Activated T-cell treated with anti-CD3 and anti-CD28 coated beads, Interleukin-2, amount 50 U/mL, for 4 hours (primary cell): Measurements from ENCODE around the gene ABCF3. TPM values are rescaled to one million over a fixed set of nuclear protein-coding genes. Genes with fewer than 3 reads are reported as not detected.

ENCODE experiments used
- ATAC-seq, 2 donors: fragments of 200-7000 bp; cut with Tn5 transposase; one replicate each; pipeline ENCODE4 v1.10.0; 2021
- DNase-seq: peaks from one replicate; pipeline ENCODE4 v3.0.0-alpha.2; 2020
- H3K27me3 Mint-ChIP-seq: one replicate; pipeline ENCODE4 v1.8.0; 2021; ENCODE audit warnings: low read depth, mixed read lengths
- H3K36me3 Mint-ChIP-seq: one replicate; pipeline ENCODE4 v1.8.0; 2022; ENCODE audit warnings: mixed read lengths; ENCODE audit not compliant: insufficient read depth
- H3K4me1 Mint-ChIP-seq: one replicate; pipeline ENCODE4 v1.8.0; 2021; ENCODE audit warnings: low read depth, mixed read lengths
- H3K4me3 Mint-ChIP-seq: one replicate; pipeline ENCODE4 v1.8.0; 2021; ENCODE audit warnings: mild to moderate bottlenecking, moderate library complexity, mixed read lengths
- H3K9me3 Mint-ChIP-seq: one replicate; pipeline ENCODE4 v1.8.0; 2021; ENCODE audit warnings: mixed read lengths
- total RNA-seq, 3 donors: library from RNA; stranded (reverse); gene quantifications; one replicate each; pipeline ENCODE4 v1.2.1, GENCODE V29; 2021

ABCF3 gene
- total RNA-seq, 3 donors from 2014 or later: 79.7 to 91.2 (median 84.4) TPM

- Mint-ChIP-seq H3K36me3 (peaks cover 28% of the 10 kb centered on the region), H3K9me3 (no peaks in the 10 kb centered on the region), H3K4me1 (peaks cover 34% of the 10 kb centered on the region), H3K27me3 (no peaks in the 10 kb centered on the region), H3K4me3 (peak within 1 kb of the TSS; percentile 95)
- ATAC-seq: peak; percentile 95 to 97
- peak; percentile 96 for DNase-seq
Measured at GRCh38 chr3:184174646-184175492, 11.1 kb upstream of the ABCF3 start, which contains the start of gene AP2M1. TSS of gene AP2M1 (plus strand) at chr3:184174855. CDS start at chr3:184176994, 2,139 bp downstream.

GRCh38 chr3:184175506-184175905 is 10.5 kb upstream of the ABCF3 start:
- H3K9me3 Mint-ChIP-seq: no peaks in the 10 kb centered on the region
- H3K4me3 Mint-ChIP-seq: peak overlapping the region; percentile 95
- no peaks in the 10 kb centered on the region for H3K27me3 Mint-ChIP-seq
- H3K36me3 Mint-ChIP-seq: peaks cover 34% of the 10 kb centered on the region
- no peak for DNase-seq
- no peak for ATAC-seq
- peaks cover 34% of the 10 kb centered on the region for H3K4me1 Mint-ChIP-seq

GRCh38 chr3:184175981-184176376 is 10.0 kb upstream of the ABCF3 start:
- peaks cover 34% of the 10 kb centered on the region for H3K4me1 Mint-ChIP-seq
- no peaks in the 10 kb centered on the region for H3K27me3 Mint-ChIP-seq
- ATAC-seq: no peak
- H3K4me3 Mint-ChIP-seq: peak overlapping the region; percentile 95
- H3K36me3 Mint-ChIP-seq: peaks cover 35% of the 10 kb centered on the region
- no peak for DNase-seq
- H3K9me3 Mint-ChIP-seq: no peaks in the 10 kb centered on the region

GRCh38 chr3:184176377-184177330 is 9.3 kb upstream of the ABCF3 start:
- H3K27me3 Mint-ChIP-seq: no peaks in the 10 kb centered on the region
- H3K4me1 Mint-ChIP-seq: peaks cover 34% of the 10 kb centered on the region
- no peaks in the 10 kb centered on the region for H3K9me3 Mint-ChIP-seq

DNA sequence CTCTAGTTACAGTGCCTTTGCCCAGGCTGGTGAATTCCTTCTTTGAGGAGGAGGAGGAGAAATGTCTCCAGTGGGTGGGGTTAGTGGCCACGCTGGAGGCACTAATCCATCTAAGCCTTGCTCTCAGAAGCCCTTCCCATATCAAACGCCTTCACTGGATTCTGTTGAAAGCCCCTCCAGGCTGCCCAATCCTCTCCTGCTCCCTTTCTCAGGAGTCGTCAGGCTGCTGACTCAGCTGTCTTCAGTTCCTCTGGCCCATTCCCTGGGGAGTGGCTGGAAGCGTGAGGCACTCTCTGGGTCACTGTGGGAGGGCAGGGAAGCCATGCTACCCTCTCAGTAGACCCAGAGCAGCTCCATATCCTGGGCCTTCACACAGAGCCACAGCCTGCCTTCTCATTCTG is 8.7 kb upstream of the ABCF3 start:
- Mint-ChIP-seq H3K4me1 (peaks cover 34% of the 10 kb centered on the region), H3K9me3 (no peaks in the 10 kb centered on the region), H3K36me3 (peaks cover 37% of the 10 kb centered on the region), H3K4me3 (no peak overlapping the region), H3K27me3 (no peaks in the 10 kb centered on the region)
- DNase-seq (no peak), ATAC-seq (no peak)

More at GRCh38 chr3:184176377-184177330, 9.3 kb upstream of the ABCF3 start:
- Mint-ChIP-seq H3K4me3 (peak overlapping the region; percentile 95), H3K36me3 (peaks cover 34% of the 10 kb centered on the region)
- ATAC-seq: no peak
- DNase-seq: no peak

GRCh38 chr3:184177767-184178306 is 8.2 kb upstream of the ABCF3 start:
- DNase-seq (no peak), ATAC-seq (no peak)
- Mint-ChIP-seq H3K36me3 (peaks cover 39% of the 10 kb centered on the region), H3K27me3 (no peaks in the 10 kb centered on the region), H3K4me3 (no peak overlapping the region), H3K9me3 (no peaks in the 10 kb centered on the region), H3K4me1 (peaks cover 34% of the 10 kb centered on the region)

- Mint-ChIP-seq H3K4me3 (no peak overlapping the region), H3K4me1 (peaks cover 33% of the 10 kb centered on the region), H3K27me3 (no peaks in the 10 kb centered on the region), H3K36me3 (peaks cover 41% of the 10 kb centered on the region), H3K9me3 (no peaks in the 10 kb centered on the region)
- no peak for ATAC-seq
- DNase-seq: no peak
Measured at GRCh38 chr3:184178521-184179138, 7.4 kb upstream of the ABCF3 start.

- DNase-seq: no peak
- Mint-ChIP-seq H3K27me3 (no peaks in the 10 kb centered on the region), H3K9me3 (no peaks in the 10 kb centered on the region), H3K4me1 (peaks cover 30% of the 10 kb centered on the region), H3K36me3 (peaks cover 49% of the 10 kb centered on the region), H3K4me3 (no peak overlapping the region)
- ATAC-seq: no peak
Measured at GRCh38 chr3:184180165-184180564, 5.8 kb upstream of the ABCF3 start.

- H3K27me3 Mint-ChIP-seq: no peaks in the 10 kb centered on the region
- DNase-seq: no peak
- H3K36me3 Mint-ChIP-seq: peaks cover 49% of the 10 kb centered on the region
- no peak for ATAC-seq
- H3K9me3 Mint-ChIP-seq: no peaks in the 10 kb centered on the region
- H3K4me3 Mint-ChIP-seq: no peak overlapping the region
- peaks cover 24% of the 10 kb centered on the region for H3K4me1 Mint-ChIP-seq
Measured at GRCh38 chr3:184181596-184181995, 4.4 kb upstream of the ABCF3 start.

GRCh38 chr3:184183679-184184078 is 2.3 kb upstream of the ABCF3 start:
- Mint-ChIP-seq H3K4me3 (no peak overlapping the region), H3K4me1 (peaks cover 28% of the 10 kb centered on the region)
- no peak for ATAC-seq

GRCh38 chr3:184184546-184185230 is 1.3 kb upstream of the ABCF3 start:
- Mint-ChIP-seq H3K36me3 (peaks cover 54% of the 10 kb centered on the region), H3K4me1 (peaks cover 30% of the 10 kb centered on the region), H3K9me3 (no peaks in the 10 kb centered on the region), H3K4me3 (peak overlapping the region; percentile 99), H3K27me3 (no peaks in the 10 kb centered on the region)
- ATAC-seq (no peak), DNase-seq (no peak)

More at GRCh38 chr3:184183679-184184078, 2.3 kb upstream of the ABCF3 start:
- peaks cover 55% of the 10 kb centered on the region for H3K36me3 Mint-ChIP-seq
- no peaks in the 10 kb centered on the region for H3K9me3 Mint-ChIP-seq
- DNase-seq: no peak
- no peaks in the 10 kb centered on the region for H3K27me3 Mint-ChIP-seq

GRCh38 chr3:184185461-184186183 is 377 bp upstream of the ABCF3 start:
- Mint-ChIP-seq H3K27me3 (no peaks in the 10 kb centered on the region), H3K36me3 (peaks cover 51% of the 10 kb centered on the region), H3K4me3 (peak overlapping the region; percentile 99), H3K9me3 (no peaks in the 10 kb centered on the region), H3K4me1 (peaks cover 33% of the 10 kb centered on the region)
- DNase-seq (peak; percentile 99), ATAC-seq (peak; percentile 90 to 91)

- Mint-ChIP-seq H3K9me3 (no peaks in the 10 kb centered on the region), H3K27me3 (no peaks in the 10 kb centered on the region), H3K36me3 (peaks cover 42% of the 10 kb centered on the region), H3K4me3 (peak overlapping the region; percentile 99), H3K4me1 (peaks cover 33% of the 10 kb centered on the region)
- DNase-seq (no peak), ATAC-seq (no peak)
Measured at GRCh38 chr3:184186902-184187207, 856 bp downstream of the ABCF3 start.
